HepG2 (cell line): ENCODE measurements around the gene PRRT1B. TPM values are rescaled to one million over a fixed set of nuclear protein-coding genes. Genes with fewer than 3 reads are reported as not detected.

ENCODE experiments used
- BCL6 ChIP-seq: IDR thresholded peaks from 2 replicates; pipeline ENCODE4 v1.6.1; 2016; ENCODE audit warnings: missing genetic modification reagents, missing compliant biosample characterization
- EZH2 ChIP-seq: conservative IDR thresholded peaks from 2 replicates; pipeline ENCODE4 v1.6.1; 2012; ENCODE audit warnings: mild to moderate bottlenecking, low read depth, low read length, moderate library complexity
- FLYWCH1 ChIP-seq: sonication (generic); formaldehyde crosslinking; IDR thresholded peaks from 2 replicates; pipeline ENCODE4 v1.8.1; 2023; ENCODE audit warnings: mild to moderate bottlenecking, missing genetic modification reagents
- HDAC6 ChIP-seq: fragments of 200-600 bp; sonication (generic); IDR thresholded peaks from 2 replicates; pipeline ENCODE4 v1.7.0; 2017; ENCODE audit warnings: mild to moderate bottlenecking, antibody characterized with exemption, low read length, low read depth
- KLF11 ChIP-seq: IDR thresholded peaks from 2 replicates; pipeline ENCODE4 v1.6.1; 2016; ENCODE audit warnings: missing compliant biosample characterization
- NFATC3 ChIP-seq: sonication (generic); formaldehyde crosslinking; IDR thresholded peaks from 2 replicates; pipeline ENCODE4 v1.5.1; 2020; ENCODE audit warnings: mild to moderate bottlenecking, missing genetic modification reagents
- SP5 ChIP-seq: IDR thresholded peaks from 2 replicates; pipeline ENCODE4 v1.6.1; 2016; ENCODE audit warnings: low read depth, borderline replicate concordance
- TFAP4 ChIP-seq: sonication (generic); IDR thresholded peaks from 2 replicates; pipeline ENCODE4 v1.6.1; 2016; ENCODE audit warnings: low read depth, borderline replicate concordance
- ZNF225 ChIP-seq: sonication (generic); formaldehyde crosslinking; IDR thresholded peaks from 2 replicates; pipeline ENCODE4 v1.4.0; 2020; ENCODE audit warnings: mild to moderate bottlenecking, missing genetic modification reagents
- ZNF331 ChIP-seq: sonication (generic); formaldehyde crosslinking; IDR thresholded peaks from 2 replicates; pipeline ENCODE4 v1.4.0; 2020; ENCODE audit warnings: missing genetic modification reagents
- ZNF572 ChIP-seq: sonication (generic); formaldehyde crosslinking; IDR thresholded peaks from 2 replicates; pipeline ENCODE4 v1.5.1; 2020; ENCODE audit warnings: mild to moderate bottlenecking, missing genetic modification reagents
- ZNF740 ChIP-seq: sonication (generic); formaldehyde crosslinking; IDR thresholded peaks from 2 replicates; pipeline ENCODE4 v1.4.0; 2020; ENCODE audit warnings: missing genetic modification reagents
- polyA plus RNA-seq, 8 experiments: library from polyadenylated mRNA; depleted of rRNA in 3 of 8; stranded (reverse) in 7 of 8; unstranded in 1 of 8; fragments of >200 nt; fragmentation: Illumina TruSeq in 4 of 8; extraction: Trizol in 4 of 8; gene quantifications; 2 replicates each; pipeline versions ENCODE4 v1.2.1 to v1.2.3, GENCODE V29; 2011 to 2016; ENCODE audit warnings: low read depth in 4 of 8, missing spikeins in 1 of 8, mixed read lengths in 1 of 8; ENCODE audit not compliant: insufficient read depth in 1 of 8
- total RNA-seq, 5 experiments: library from RNA; depleted of rRNA; stranded (reverse); fragments of >200 nt; fragmentation: Illumina TruSeq; extraction: Trizol; gene quantifications; 2 replicates each; pipeline ENCODE4 v1.2.3, GENCODE V29; 2016; ENCODE audit warnings: low read depth in 1 of 5
- TF ChIP-seq, protein P1 (sequence below): IDR thresholded peaks from 2 replicates; pipeline ENCODE4 v1.6.1; 2018; ENCODE audit warnings: missing genetic modification reagents, mild to moderate bottlenecking, missing compliant biosample characterization
- TF ChIP-seq, protein P2 (sequence below): sonication (generic); formaldehyde crosslinking; IDR thresholded peaks from 2 replicates; pipeline ENCODE4 v1.4.0; 2020; ENCODE audit warnings: missing genetic modification reagents
- TF ChIP-seq, protein P3 (sequence below), 2 experiments: fragments of 450-650 bp in 1 of 2; sonication (generic) in 1 of 2; formaldehyde crosslinking in 1 of 2; IDR thresholded peaks; 2 replicates each; pipeline versions ENCODE4 v1.6.1 to v1.8.0; 2016 to 2022; ENCODE audit warnings: antibody characterized with exemption in 1 of 2, mild to moderate bottlenecking in 1 of 2, missing genetic modification reagents in 1 of 2

Gene PRRT1B
- total and polyA plus RNA-seq, 2 of the 13 experiments (the other 11 are each of a cell fraction or from before 2014, with no cell fraction given): not detected

- TF ChIP-seq, protein P1, sequence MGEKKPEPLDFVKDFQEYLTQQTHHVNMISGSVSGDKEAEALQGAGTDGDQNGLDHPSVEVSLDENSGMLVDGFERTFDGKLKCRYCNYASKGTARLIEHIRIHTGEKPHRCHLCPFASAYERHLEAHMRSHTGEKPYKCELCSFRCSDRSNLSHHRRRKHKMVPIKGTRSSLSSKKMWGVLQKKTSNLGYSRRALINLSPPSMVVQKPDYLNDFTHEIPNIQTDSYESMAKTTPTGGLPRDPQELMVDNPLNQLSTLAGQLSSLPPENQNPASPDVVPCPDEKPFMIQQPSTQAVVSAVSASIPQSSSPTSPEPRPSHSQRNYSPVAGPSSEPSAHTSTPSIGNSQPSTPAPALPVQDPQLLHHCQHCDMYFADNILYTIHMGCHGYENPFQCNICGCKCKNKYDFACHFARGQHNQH (CRISPR knock-in tag): peak; percentile 48
- TF ChIP-seq ZNF225 (CRISPR knock-in tag) (no peak), TFAP4 (peak; percentile 39; the same call in 1 of the 2 replicates), SP5 (CRISPR knock-in tag) (peak; percentile 86), ZNF572 (CRISPR knock-in tag) (0 out of 2 replicates have a peak, but pooled peaks have one; percentile 48), BCL6 (CRISPR knock-in tag) (peak; percentile 36; the same call in 1 of the 2 replicates), ZNF740 (peak; percentile 87; the same call in 1 of the 2 replicates), ZNF331 (peak; percentile 86), FLYWCH1 (CRISPR knock-in tag) (peak; percentile 50; the same call in 1 of the 2 replicates), EZH2 (no peak), NFATC3 (CRISPR knock-in tag) (no peak), HDAC6 (no peak), KLF11 (peak; percentile 85; the same call in 1 of the 2 replicates)
- TF ChIP-seq, protein P2, sequence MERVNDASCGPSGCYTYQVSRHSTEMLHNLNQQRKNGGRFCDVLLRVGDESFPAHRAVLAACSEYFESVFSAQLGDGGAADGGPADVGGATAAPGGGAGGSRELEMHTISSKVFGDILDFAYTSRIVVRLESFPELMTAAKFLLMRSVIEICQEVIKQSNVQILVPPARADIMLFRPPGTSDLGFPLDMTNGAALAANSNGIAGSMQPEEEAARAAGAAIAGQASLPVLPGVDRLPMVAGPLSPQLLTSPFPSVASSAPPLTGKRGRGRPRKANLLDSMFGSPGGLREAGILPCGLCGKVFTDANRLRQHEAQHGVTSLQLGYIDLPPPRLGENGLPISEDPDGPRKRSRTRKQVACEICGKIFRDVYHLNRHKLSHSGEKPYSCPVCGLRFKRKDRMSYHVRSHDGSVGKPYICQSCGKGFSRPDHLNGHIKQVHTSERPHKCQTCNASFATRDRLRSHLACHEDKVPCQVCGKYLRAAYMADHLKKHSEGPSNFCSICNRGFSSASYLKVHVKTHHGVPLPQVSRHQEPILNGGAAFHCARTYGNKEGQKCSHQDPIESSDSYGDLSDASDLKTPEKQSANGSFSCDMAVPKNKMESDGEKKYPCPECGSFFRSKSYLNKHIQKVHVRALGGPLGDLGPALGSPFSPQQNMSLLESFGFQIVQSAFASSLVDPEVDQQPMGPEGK (CRISPR knock-in tag): peak; percentile 96
- TF ChIP-seq, protein P3, sequence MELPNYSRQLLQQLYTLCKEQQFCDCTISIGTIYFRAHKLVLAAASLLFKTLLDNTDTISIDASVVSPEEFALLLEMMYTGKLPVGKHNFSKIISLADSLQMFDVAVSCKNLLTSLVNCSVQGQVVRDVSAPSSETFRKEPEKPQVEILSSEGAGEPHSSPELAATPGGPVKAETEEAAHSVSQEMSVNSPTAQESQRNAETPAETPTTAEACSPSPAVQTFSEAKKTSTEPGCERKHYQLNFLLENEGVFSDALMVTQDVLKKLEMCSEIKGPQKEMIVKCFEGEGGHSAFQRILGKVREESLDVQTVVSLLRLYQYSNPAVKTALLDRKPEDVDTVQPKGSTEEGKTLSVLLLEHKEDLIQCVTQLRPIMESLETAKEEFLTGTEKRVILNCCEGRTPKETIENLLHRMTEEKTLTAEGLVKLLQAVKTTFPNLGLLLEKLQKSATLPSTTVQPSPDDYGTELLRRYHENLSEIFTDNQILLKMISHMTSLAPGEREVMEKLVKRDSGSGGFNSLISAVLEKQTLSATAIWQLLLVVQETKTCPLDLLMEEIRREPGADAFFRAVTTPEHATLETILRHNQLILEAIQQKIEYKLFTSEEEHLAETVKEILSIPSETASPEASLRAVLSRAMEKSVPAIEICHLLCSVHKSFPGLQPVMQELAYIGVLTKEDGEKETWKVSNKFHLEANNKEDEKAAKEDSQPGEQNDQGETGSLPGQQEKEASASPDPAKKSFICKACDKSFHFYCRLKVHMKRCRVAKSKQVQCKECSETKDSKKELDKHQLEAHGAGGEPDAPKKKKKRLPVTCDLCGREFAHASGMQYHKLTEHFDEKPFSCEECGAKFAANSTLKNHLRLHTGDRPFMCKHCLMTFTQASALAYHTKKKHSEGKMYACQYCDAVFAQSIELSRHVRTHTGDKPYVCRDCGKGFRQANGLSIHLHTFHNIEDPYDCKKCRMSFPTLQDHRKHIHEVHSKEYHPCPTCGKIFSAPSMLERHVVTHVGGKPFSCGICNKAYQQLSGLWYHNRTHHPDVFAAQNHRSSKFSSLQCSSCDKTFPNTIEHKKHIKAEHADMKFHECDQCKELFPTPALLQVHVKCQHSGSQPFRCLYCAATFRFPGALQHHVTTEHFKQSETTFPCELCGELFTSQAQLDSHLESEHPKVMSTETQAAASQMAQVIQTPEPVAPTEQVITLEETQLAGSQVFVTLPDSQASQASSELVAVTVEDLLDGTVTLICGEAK (IDR thresholded peaks at IDR 0.05): no peak
- TF ChIP-seq, protein P3 (CRISPR knock-in tag; IDR thresholded peaks at IDR 0.05): peak; percentile 81
Observed at GRCh38 chr9:131605770-131606590, 60.7 kb downstream of the PRRT1B start (continued).
